ENCODE data around the gene MEF2A.

MEF2A gene

GRCh38 chr15:99564221-99565048, 1.3 kb upstream of the MEF2A start:
- peaks cover 31% of the 10 kb centered on the region for H3K79me2 ChIP-seq (ENCODE audit: insufficient read depth, low read length)
- TF ChIP-seq EZH2 (IDR thresholded peaks at IDR 0.05; ENCODE audit: borderline replicate concordance, low read length) (no peak), CTCF (IDR thresholded peaks at IDR 0.05; ENCODE audit: low read length) (no peak)
- H3K9me2 ChIP-seq (ENCODE audit: low read depth, low read length): no peaks in the 10 kb centered on the region
- no peaks in the 10 kb centered on the region for H3K36me3 ChIP-seq (ENCODE audit: insufficient read depth, low read length)
- no peaks in the 10 kb centered on the region for H3F3A ChIP-seq (ENCODE audit: insufficient read depth, low read length)
- H3K9ac ChIP-seq (ENCODE audit: low read length): peak overlapping the region; percentile 50; the same call in 1 of the 2 replicates
- peaks cover 31% of the 10 kb centered on the region for H3K4me1 ChIP-seq (ENCODE audit: insufficient read depth, low read length, severe bottlenecking)
- no peaks in the 10 kb centered on the region for H4K20me1 ChIP-seq (ENCODE audit: insufficient read depth, low read length)
- peak overlapping the region; percentile 55 for H3K4me3 ChIP-seq (ENCODE audit: low read depth, low read length, poor library complexity, severe bottlenecking)
- H3K9me3 ChIP-seq (ENCODE audit: low read length): no peaks in the 10 kb centered on the region
- H3K27me3 ChIP-seq (ENCODE audit: insufficient read depth, low read length): no peaks in the 10 kb centered on the region
- H3K27ac ChIP-seq (ENCODE audit: low read depth, low read length, poor library complexity, severe bottlenecking): no peak overlapping the region
- peak overlapping the region; percentile 64 for H3K4me2 ChIP-seq (ENCODE audit: low read length)
- H2AFZ ChIP-seq (ENCODE audit: low read length): no peak overlapping the region

- no peak overlapping the region for H2AFZ ChIP-seq (ENCODE audit: low read length)
- H3K79me2 ChIP-seq (ENCODE audit: insufficient read depth, low read length): peaks cover 36% of the 10 kb centered on the region
- H3K4me3 ChIP-seq (ENCODE audit: low read depth, low read length, poor library complexity, severe bottlenecking): peak overlapping the region; percentile 55
- no peaks in the 10 kb centered on the region for H3K27me3 ChIP-seq (ENCODE audit: insufficient read depth, low read length)
- H3K27ac ChIP-seq (ENCODE audit: low read depth, low read length, poor library complexity, severe bottlenecking): no peak overlapping the region
- no peaks in the 10 kb centered on the region for H3K36me3 ChIP-seq (ENCODE audit: insufficient read depth, low read length)
- no peaks in the 10 kb centered on the region for H3K9me3 ChIP-seq (ENCODE audit: low read length)
- TF ChIP-seq EZH2 (IDR thresholded peaks at IDR 0.05; ENCODE audit: borderline replicate concordance, low read length) (no peak), CTCF (IDR thresholded peaks at IDR 0.05; ENCODE audit: low read length) (no peak)
- no peaks in the 10 kb centered on the region for H3F3A ChIP-seq (ENCODE audit: insufficient read depth, low read length)
- H3K9ac ChIP-seq (ENCODE audit: low read length): peak overlapping the region; percentile 50; the same call in 1 of the 2 replicates
- no peaks in the 10 kb centered on the region for H4K20me1 ChIP-seq (ENCODE audit: insufficient read depth, low read length)
- no peaks in the 10 kb centered on the region for H3K9me2 ChIP-seq (ENCODE audit: low read depth, low read length)
- H3K4me1 ChIP-seq (ENCODE audit: insufficient read depth, low read length, severe bottlenecking): peaks cover 33% of the 10 kb centered on the region
- peak overlapping the region; percentile 64 for H3K4me2 ChIP-seq (ENCODE audit: low read length)
Measured at GRCh38 chr15:99565049-99565298, 810 bp upstream of the MEF2A start.

GRCh38 chr15:99566157-99566897, 543 bp downstream of the MEF2A start:
- Histone ChIP-seq H4K20me1 (ENCODE audit: insufficient read depth, low read length) (no peaks in the 10 kb centered on the region), H3K27ac (ENCODE audit: low read depth, low read length, poor library complexity, severe bottlenecking) (peak overlapping the region; percentile 83), H3K4me2 (ENCODE audit: low read length) (peak overlapping the region; percentile 98), H3K4me3 (ENCODE audit: low read depth, low read length, poor library complexity, severe bottlenecking) (peak overlapping the region; percentile 93), H3K27me3 (ENCODE audit: insufficient read depth, low read length) (no peaks in the 10 kb centered on the region), H3K36me3 (ENCODE audit: insufficient read depth, low read length) (no peaks in the 10 kb centered on the region), H3K79me2 (ENCODE audit: insufficient read depth, low read length) (peaks cover 50% of the 10 kb centered on the region), H3K9me3 (ENCODE audit: low read length) (no peaks in the 10 kb centered on the region), H3K4me1 (ENCODE audit: insufficient read depth, low read length, severe bottlenecking) (peaks cover 47% of the 10 kb centered on the region), H3K9ac (ENCODE audit: low read length) (peak overlapping the region; percentile 99), H3K9me2 (ENCODE audit: low read depth, low read length) (no peaks in the 10 kb centered on the region), H3F3A (ENCODE audit: insufficient read depth, low read length) (no peaks in the 10 kb centered on the region), H2AFZ (ENCODE audit: low read length) (no peak overlapping the region)
- TF ChIP-seq EZH2 (IDR thresholded peaks at IDR 0.05; ENCODE audit: borderline replicate concordance, low read length) (no peak), CTCF (IDR thresholded peaks at IDR 0.05; ENCODE audit: low read length) (no peak)

Measured in OCI-LY1 (cell line).